Mucosa of stomach (tissue), 1 donor: ENCODE measurements around the gene DCAF15.

Source experiments
- H3K27me3 ChIP-seq: one replicate; pipeline ENCODE4 v1.7.0; 2013; ENCODE audit warnings: mild to moderate bottlenecking, low read length; ENCODE audit not compliant: control insufficient read depth, insufficient read depth
- H3K36me3 ChIP-seq: one replicate; pipeline ENCODE4 v1.7.0; 2013; ENCODE audit warnings: low read length; ENCODE audit not compliant: control insufficient read depth, insufficient read depth
- H3K4me1 ChIP-seq: one replicate; pipeline ENCODE4 v1.7.0; 2013; ENCODE audit warnings: mild to moderate bottlenecking, low read length; ENCODE audit not compliant: control insufficient read depth, insufficient read depth
- H3K4me3 ChIP-seq: one replicate; pipeline ENCODE4 v1.7.0; 2013; ENCODE audit warnings: low read length
- H3K9ac ChIP-seq: one replicate; pipeline ENCODE4 v1.7.0; 2013; ENCODE audit warnings: mild to moderate bottlenecking, low read length, moderate library complexity
- H3K9me3 ChIP-seq: one replicate; pipeline ENCODE4 v1.7.0; 2013; ENCODE audit warnings: mild to moderate bottlenecking, low read length, moderate library complexity; ENCODE audit not compliant: control insufficient read depth
- donor health status: Pancreatic carcinoma.

Gene DCAF15

GRCh38 chr19:13975870-13976269 lies 23.6 kb downstream of the DCAF15 start:
- H3K9ac ChIP-seq: no peak overlapping the region
- H3K9me3 ChIP-seq: no peaks in the 10 kb centered on the region

GRCh38 chr19:13976446-13976845 lies 24.1 kb downstream of the DCAF15 start:
- Histone ChIP-seq H3K9ac (no peak overlapping the region), H3K9me3 (no peaks in the 10 kb centered on the region), H3K4me1 (peaks cover 16% of the 10 kb centered on the region), H3K36me3 (no peaks in the 10 kb centered on the region), H3K27me3 (no peaks in the 10 kb centered on the region), H3K4me3 (no peak overlapping the region)

More at GRCh38 chr19:13975870-13976269, 23.6 kb downstream of the DCAF15 start:
- no peaks in the 10 kb centered on the region for H3K36me3 ChIP-seq
- H3K4me1 ChIP-seq: peaks cover 16% of the 10 kb centered on the region
- H3K4me3 ChIP-seq: no peak overlapping the region
- H3K27me3 ChIP-seq: no peaks in the 10 kb centered on the region

- H3K9me3 ChIP-seq: no peaks in the 10 kb centered on the region
- peak overlapping the region; percentile 34 for H3K9ac ChIP-seq
- H3K4me3 ChIP-seq: no peak overlapping the region
- no peaks in the 10 kb centered on the region for H3K27me3 ChIP-seq
- peaks cover 16% of the 10 kb centered on the region for H3K4me1 ChIP-seq
- no peaks in the 10 kb centered on the region for H3K36me3 ChIP-seq
Observed at GRCh38 chr19:13977803-13978202, 25.5 kb downstream of the DCAF15 start.

- H3K4me3 ChIP-seq: no peak overlapping the region
- H3K36me3 ChIP-seq: no peaks in the 10 kb centered on the region
- H3K9me3 ChIP-seq: no peaks in the 10 kb centered on the region
- H3K27me3 ChIP-seq: no peaks in the 10 kb centered on the region
- H3K4me1 ChIP-seq: peaks cover 16% of the 10 kb centered on the region
- H3K9ac ChIP-seq: peak overlapping the region; percentile 34
Observed at GRCh38 chr19:13978351-13979243, 26.3 kb downstream of the DCAF15 start.

- no peak overlapping the region for H3K9ac ChIP-seq
- H3K4me3 ChIP-seq: no peak overlapping the region
- peaks cover 16% of the 10 kb centered on the region for H3K4me1 ChIP-seq
- no peaks in the 10 kb centered on the region for H3K27me3 ChIP-seq
- H3K9me3 ChIP-seq: no peaks in the 10 kb centered on the region
- no peaks in the 10 kb centered on the region for H3K36me3 ChIP-seq
Observed at GRCh38 chr19:13979244-13979615, 26.9 kb downstream of the DCAF15 start.

- no peak overlapping the region for H3K4me3 ChIP-seq
- H3K36me3 ChIP-seq: no peaks in the 10 kb centered on the region
- peaks cover 16% of the 10 kb centered on the region for H3K4me1 ChIP-seq
- no peaks in the 10 kb centered on the region for H3K27me3 ChIP-seq
- no peak overlapping the region for H3K9ac ChIP-seq
- H3K9me3 ChIP-seq: no peaks in the 10 kb centered on the region
Observed at GRCh38 chr19:13979686-13980085, 27.4 kb downstream of the DCAF15 start.

DNA sequence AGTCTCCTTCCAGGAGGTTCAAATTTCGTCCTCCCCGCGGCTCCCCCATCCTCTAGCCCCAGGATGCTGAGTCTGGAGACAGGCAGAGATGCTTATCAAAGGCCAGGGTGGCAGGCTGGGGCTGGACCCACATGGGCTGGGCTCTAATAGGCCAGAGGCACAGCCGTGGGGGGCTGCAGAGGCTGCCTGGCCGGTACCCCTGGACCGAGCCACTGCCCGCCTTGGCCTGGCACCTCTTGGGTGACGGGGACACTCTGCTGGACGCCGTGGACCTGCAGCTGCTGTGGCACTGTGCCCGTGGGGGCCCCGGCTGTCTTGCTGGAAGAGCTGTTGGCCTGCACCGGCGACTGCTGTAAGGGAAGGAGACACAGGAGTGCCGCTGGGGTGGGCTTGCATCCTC lies 28.0 kb downstream of the DCAF15 start:
- Histone ChIP-seq H3K9ac (no peak overlapping the region), H3K36me3 (no peaks in the 10 kb centered on the region), H3K27me3 (no peaks in the 10 kb centered on the region), H3K4me1 (peaks cover 16% of the 10 kb centered on the region), H3K4me3 (no peak overlapping the region), H3K9me3 (no peaks in the 10 kb centered on the region)

GRCh38 chr19:13981021-13981420 lies 28.7 kb downstream of the DCAF15 start:
- H3K36me3 ChIP-seq: no peaks in the 10 kb centered on the region
- no peaks in the 10 kb centered on the region for H3K27me3 ChIP-seq
- H3K9ac ChIP-seq: no peak overlapping the region
- no peak overlapping the region for H3K4me3 ChIP-seq
- H3K9me3 ChIP-seq: no peaks in the 10 kb centered on the region
- peaks cover 19% of the 10 kb centered on the region for H3K4me1 ChIP-seq

GRCh38 chr19:13981467-13981866 lies 29.2 kb downstream of the DCAF15 start:
- Histone ChIP-seq H3K9ac (no peak overlapping the region), H3K4me3 (no peak overlapping the region), H3K36me3 (no peaks in the 10 kb centered on the region), H3K9me3 (no peaks in the 10 kb centered on the region), H3K4me1 (peaks cover 21% of the 10 kb centered on the region), H3K27me3 (no peaks in the 10 kb centered on the region)

DNA sequence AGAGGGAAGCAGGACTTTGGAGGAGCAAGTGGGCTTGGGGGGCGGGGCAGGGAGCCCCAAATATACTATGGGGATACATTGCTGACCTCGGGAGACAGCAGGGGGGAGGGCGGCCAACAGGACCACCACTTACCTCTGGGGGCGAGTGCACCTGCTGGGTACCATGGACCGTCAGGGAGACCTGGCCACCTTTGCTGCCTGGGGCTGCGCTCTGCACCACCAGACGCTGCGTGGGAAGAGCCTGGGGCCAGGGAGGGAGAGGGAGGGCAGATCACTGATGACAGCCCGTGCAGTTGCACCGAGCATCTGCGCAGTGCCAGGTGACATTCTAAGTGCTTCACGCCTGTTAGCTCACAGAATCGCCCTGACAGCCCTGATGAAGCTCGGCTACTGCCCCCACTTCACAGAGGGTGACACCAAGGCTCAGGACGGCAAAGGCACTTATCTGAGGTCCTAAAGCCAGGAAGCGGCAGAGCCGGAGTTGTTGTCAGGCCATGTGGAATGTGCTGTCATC lies 29.7 kb downstream of the DCAF15 start:
- Histone ChIP-seq H3K4me1 (peaks cover 26% of the 10 kb centered on the region), H3K36me3 (no peaks in the 10 kb centered on the region), H3K4me3 (no peak overlapping the region)

DNA sequence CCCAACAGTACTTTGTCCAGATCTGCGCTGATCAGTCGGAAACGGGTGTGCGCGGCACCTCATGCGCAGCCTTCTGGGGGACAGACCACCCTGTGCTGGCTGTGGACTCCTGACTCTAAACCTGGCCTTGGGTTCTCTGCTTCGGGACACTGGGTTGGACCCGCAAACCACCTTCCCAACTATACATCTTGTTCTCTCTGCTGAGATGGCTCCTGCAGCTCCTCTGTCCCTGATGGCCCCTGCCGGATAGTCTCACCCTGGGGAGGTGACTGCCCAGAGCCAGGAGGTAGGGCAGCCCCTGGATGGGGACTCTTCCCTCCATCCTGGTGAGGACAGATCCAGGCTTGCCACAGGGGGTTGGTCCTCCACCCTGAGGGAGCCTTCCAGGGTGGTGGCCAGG lies 30.5 kb downstream of the DCAF15 start:
- Histone ChIP-seq H3K9ac (no peak overlapping the region), H3K36me3 (no peaks in the 10 kb centered on the region), H3K27me3 (no peaks in the 10 kb centered on the region), H3K9me3 (no peaks in the 10 kb centered on the region), H3K4me1 (peaks cover 29% of the 10 kb centered on the region), H3K4me3 (no peak overlapping the region)

More for the DNA sequence above, 29.7 kb downstream of the DCAF15 start:
- no peaks in the 10 kb centered on the region for H3K27me3 ChIP-seq
- no peaks in the 10 kb centered on the region for H3K9me3 ChIP-seq
- no peak overlapping the region for H3K9ac ChIP-seq

GRCh38 chr19:13983213-13983889 lies 31.0 kb downstream of the DCAF15 start:
- H3K9ac ChIP-seq: no peak overlapping the region
- no peak overlapping the region for H3K4me3 ChIP-seq
- no peaks in the 10 kb centered on the region for H3K36me3 ChIP-seq
- no peaks in the 10 kb centered on the region for H3K9me3 ChIP-seq
- no peaks in the 10 kb centered on the region for H3K27me3 ChIP-seq
- peaks cover 23% of the 10 kb centered on the region for H3K4me1 ChIP-seq
